HepG2 (cell line): ENCODE measurements around the gene UROD. TPM values are rescaled to one million over a fixed set of nuclear protein-coding genes. Genes with fewer than 3 reads are reported as not detected.

Experiments used
- AGO2 ChIP-seq: fragments of 200-400 bp; formaldehyde crosslinking; optimal IDR thresholded peaks from 2 replicates; pipeline ENCODE3; 2017; ENCODE audit warnings: mild to moderate bottlenecking, low read depth, low read length, moderate library complexity
- EZH2 ChIP-seq: conservative IDR thresholded peaks from 2 replicates; pipeline ENCODE4 v1.6.1; 2012; ENCODE audit warnings: mild to moderate bottlenecking, low read depth, low read length, moderate library complexity
- FOXJ3 ChIP-seq: sonication (generic); formaldehyde crosslinking; IDR thresholded peaks from 2 replicates; pipeline ENCODE4 v1.4.0; 2020; ENCODE audit warnings: missing genetic modification reagents, mild to moderate bottlenecking, borderline replicate concordance
- KAT8 ChIP-seq: IDR thresholded peaks from 2 replicates; pipeline ENCODE4 v1.6.1; 2016; ENCODE audit warnings: missing genetic modification reagents, missing compliant biosample characterization
- MED8 ChIP-seq: sonication (generic); formaldehyde crosslinking; IDR thresholded peaks from 2 replicates; pipeline ENCODE4 v1.8.1; 2023; ENCODE audit warnings: mild to moderate bottlenecking, missing genetic modification reagents; ENCODE audit not compliant: insufficient replicate concordance
- MEIS1 ChIP-seq: sonication (generic); formaldehyde crosslinking; IDR thresholded peaks from 2 replicates; pipeline ENCODE4 v1.9.0; 2021; ENCODE audit warnings: mild to moderate bottlenecking, missing genetic modification reagents, moderate library complexity, borderline replicate concordance
- NAIF1 ChIP-seq: sonication (generic); formaldehyde crosslinking; IDR thresholded peaks from 2 replicates; pipeline ENCODE4 v1.5.0; 2020; ENCODE audit warnings: mild to moderate bottlenecking, missing genetic modification reagents, borderline replicate concordance
- NFE2L2 ChIP-seq: fragments of 150-350 bp; IDR thresholded peaks from 2 replicates; pipeline ENCODE4 v1.6.1; 2014; ENCODE audit warnings: low read length
- NFYC ChIP-seq: IDR thresholded peaks from 2 replicates; pipeline ENCODE4 v1.6.1; 2016; ENCODE audit warnings: missing genetic modification reagents, missing compliant biosample characterization
- NR3C1 ChIP-seq: sonication (generic); formaldehyde crosslinking; IDR thresholded peaks from 2 replicates; pipeline ENCODE4 v1.4.0; 2020; ENCODE audit warnings: missing genetic modification reagents
- SNRNP70 ChIP-seq: fragments of 200-400 bp; formaldehyde crosslinking; IDR thresholded peaks from 2 replicates; pipeline ENCODE4 v1.6.1; 2017; ENCODE audit warnings: mild to moderate bottlenecking, low read depth, low read length, moderate library complexity
- TAF1 ChIP-seq: sonication (generic); formaldehyde crosslinking; IDR thresholded peaks from 2 replicates; pipeline ENCODE4 v1.4.0; 2020; ENCODE audit warnings: missing genetic modification reagents
- TSC22D2 ChIP-seq: sonication (generic); formaldehyde crosslinking; IDR thresholded peaks from 2 replicates; pipeline ENCODE4 v1.5.1; 2020; ENCODE audit warnings: missing genetic modification reagents, mild to moderate bottlenecking, borderline replicate concordance
- ZKSCAN8 ChIP-seq: IDR thresholded peaks from 2 replicates; pipeline ENCODE4 v1.6.1; 2016; ENCODE audit warnings: borderline replicate concordance, missing genetic modification reagents, missing compliant biosample characterization
- ZMYM4 ChIP-seq: sonication (generic); formaldehyde crosslinking; IDR thresholded peaks from 2 replicates; pipeline ENCODE4 v1.8.1; 2023; ENCODE audit warnings: mild to moderate bottlenecking, missing genetic modification reagents
- ZNF235 ChIP-seq: sonication (generic); formaldehyde crosslinking; IDR thresholded peaks from 2 replicates; pipeline ENCODE4 v1.8.1; 2023; ENCODE audit warnings: mild to moderate bottlenecking, missing genetic modification reagents, borderline replicate concordance
- ZNF432 ChIP-seq: sonication (generic); formaldehyde crosslinking; IDR thresholded peaks from 2 replicates; pipeline ENCODE4 v1.5.0; 2020; ENCODE audit warnings: missing genetic modification reagents, mild to moderate bottlenecking, borderline replicate concordance
- ZNF441 ChIP-seq: sonication (generic); formaldehyde crosslinking; IDR thresholded peaks from 2 replicates; pipeline ENCODE4 v1.7.0; 2021; ENCODE audit warnings: missing genetic modification reagents, borderline replicate concordance
- ZNF460 ChIP-seq: sonication (generic); formaldehyde crosslinking; IDR thresholded peaks from 2 replicates; pipeline ENCODE4 v1.5.1; 2020; ENCODE audit warnings: missing genetic modification reagents, mild to moderate bottlenecking, borderline replicate concordance
- ZNF572 ChIP-seq: sonication (generic); formaldehyde crosslinking; IDR thresholded peaks from 2 replicates; pipeline ENCODE4 v1.5.1; 2020; ENCODE audit warnings: mild to moderate bottlenecking, missing genetic modification reagents
- ZNF660 ChIP-seq: sonication (generic); formaldehyde crosslinking; IDR thresholded peaks from 2 replicates; pipeline ENCODE4 v1.5.1; 2020; ENCODE audit warnings: mild to moderate bottlenecking, low read depth, missing genetic modification reagents, borderline replicate concordance
- ZNF713 ChIP-seq: sonication (generic); formaldehyde crosslinking; IDR thresholded peaks from 2 replicates; pipeline ENCODE4 v1.4.0; 2020; ENCODE audit warnings: mild to moderate bottlenecking, missing genetic modification reagents
- ZNF773 ChIP-seq: sonication (generic); formaldehyde crosslinking; IDR thresholded peaks from 2 replicates; pipeline ENCODE4 v1.4.0; 2020; ENCODE audit warnings: missing genetic modification reagents, borderline replicate concordance
- ZNF883 ChIP-seq: sonication (generic); formaldehyde crosslinking; IDR thresholded peaks from 2 replicates; pipeline ENCODE4 v1.5.1; 2020; ENCODE audit warnings: mild to moderate bottlenecking, missing genetic modification reagents; ENCODE audit errors: not compliant biosample characterization
- ZSCAN22 ChIP-seq: sonication (generic); formaldehyde crosslinking; IDR thresholded peaks from 2 replicates; pipeline ENCODE4 v1.4.0; 2020; ENCODE audit warnings: mild to moderate bottlenecking, missing genetic modification reagents
- polyA plus RNA-seq, 8 experiments: library from polyadenylated mRNA; depleted of rRNA in 3 of 8; stranded (reverse) in 7 of 8; unstranded in 1 of 8; fragments of >200 nt; fragmentation: Illumina TruSeq in 4 of 8; extraction: Trizol in 4 of 8; gene quantifications; 2 replicates each; pipeline versions ENCODE4 v1.2.1 to v1.2.3, GENCODE V29; 2011 to 2016; ENCODE audit warnings: low read depth in 4 of 8, missing spikeins in 1 of 8, mixed read lengths in 1 of 8; ENCODE audit not compliant: insufficient read depth in 1 of 8
- total RNA-seq, 5 experiments: library from RNA; depleted of rRNA; stranded (reverse); fragments of >200 nt; fragmentation: Illumina TruSeq; extraction: Trizol; gene quantifications; 2 replicates each; pipeline ENCODE4 v1.2.3, GENCODE V29; 2016; ENCODE audit warnings: low read depth in 1 of 5
- TF ChIP-seq, protein P1 (sequence below): IDR thresholded peaks from 2 replicates; pipeline ENCODE4 v1.4.0; 2020; ENCODE audit warnings: mild to moderate bottlenecking, missing genetic modification reagents
- TF ChIP-seq, protein P2 (sequence below): sonication (generic); formaldehyde crosslinking; IDR thresholded peaks from 2 replicates; pipeline ENCODE4 v1.5.0; 2020; ENCODE audit warnings: missing genetic modification reagents

UROD gene
- total and polyA plus RNA-seq, 2 of the 13 experiments (the other 11 are each of a cell fraction or from before 2014, with no cell fraction given), result 162 to 171 TPM

DNA sequence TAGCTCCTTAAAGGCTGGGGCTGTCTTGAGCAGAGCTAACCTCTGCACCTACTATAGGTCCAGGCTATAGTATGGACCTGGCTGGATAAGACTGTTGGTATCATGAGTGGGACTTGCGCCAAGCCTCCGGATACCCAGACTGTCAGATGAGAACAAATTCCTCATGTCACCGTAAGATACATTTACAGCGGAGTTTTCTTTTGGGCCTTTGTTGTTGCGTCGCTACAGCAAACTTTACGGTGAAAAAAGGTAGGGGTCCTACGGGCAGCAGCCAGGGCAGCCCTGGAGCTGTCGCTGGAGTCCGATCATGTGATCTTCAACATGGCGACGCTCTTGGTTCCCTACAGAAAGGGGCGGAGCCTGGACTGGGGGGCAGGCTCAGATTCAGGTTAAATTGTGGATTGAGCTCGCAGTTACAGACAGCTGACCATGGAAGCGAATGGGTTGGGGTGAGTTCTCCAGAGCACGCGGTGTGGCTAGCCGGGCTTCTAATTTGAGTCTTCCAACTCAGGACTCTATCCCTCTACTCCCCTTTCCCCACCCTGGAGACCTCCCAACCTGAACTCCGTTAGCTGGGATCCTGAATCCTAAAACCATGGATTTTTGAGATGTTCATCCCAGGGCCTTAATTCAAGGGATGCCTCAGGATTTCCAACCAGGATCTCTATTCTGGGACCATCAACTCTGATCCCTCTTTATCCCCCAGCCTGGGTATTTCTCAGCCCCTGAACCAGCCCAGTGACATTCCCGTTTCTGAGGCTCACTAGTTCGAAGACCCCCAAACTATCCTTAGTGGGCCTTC is at the start of gene UROD (continued):
- TF ChIP-seq MED8 (CRISPR knock-in tag) (no peak), EZH2 (no peak), FOXJ3 (CRISPR knock-in tag) (no peak), TAF1 (CRISPR knock-in tag) (peak; percentile 66), SNRNP70 (no peak), NAIF1 (CRISPR knock-in tag) (0 out of 2 replicates have a peak, but pooled peaks have one; percentile 66), NFYC (CRISPR knock-in tag) (no peak; the same call in 1 of the 2 replicates), ZNF660 (CRISPR knock-in tag) (no peak), ZNF441 (CRISPR knock-in tag) (no peak), MEIS1 (CRISPR knock-in tag) (no peak), ZNF572 (no peak), KAT8 (CRISPR knock-in tag) (peak; percentile 100), ZNF883 (CRISPR knock-in tag) (no peak), AGO2 (no peak), TSC22D2 (CRISPR knock-in tag) (no peak), ZMYM4 (CRISPR knock-in tag) (peak; percentile 71), ZNF432 (CRISPR knock-in tag) (no peak), NR3C1 (CRISPR knock-in tag) (no peak), ZNF235 (CRISPR knock-in tag) (no peak), ZNF460 (no peak), ZNF773 (no peak), ZKSCAN8 (CRISPR knock-in tag) (no peak), ZNF713 (CRISPR knock-in tag) (no peak), ZSCAN22 (no peak), NFE2L2 (no peak)
- TF ChIP-seq, protein P1, sequence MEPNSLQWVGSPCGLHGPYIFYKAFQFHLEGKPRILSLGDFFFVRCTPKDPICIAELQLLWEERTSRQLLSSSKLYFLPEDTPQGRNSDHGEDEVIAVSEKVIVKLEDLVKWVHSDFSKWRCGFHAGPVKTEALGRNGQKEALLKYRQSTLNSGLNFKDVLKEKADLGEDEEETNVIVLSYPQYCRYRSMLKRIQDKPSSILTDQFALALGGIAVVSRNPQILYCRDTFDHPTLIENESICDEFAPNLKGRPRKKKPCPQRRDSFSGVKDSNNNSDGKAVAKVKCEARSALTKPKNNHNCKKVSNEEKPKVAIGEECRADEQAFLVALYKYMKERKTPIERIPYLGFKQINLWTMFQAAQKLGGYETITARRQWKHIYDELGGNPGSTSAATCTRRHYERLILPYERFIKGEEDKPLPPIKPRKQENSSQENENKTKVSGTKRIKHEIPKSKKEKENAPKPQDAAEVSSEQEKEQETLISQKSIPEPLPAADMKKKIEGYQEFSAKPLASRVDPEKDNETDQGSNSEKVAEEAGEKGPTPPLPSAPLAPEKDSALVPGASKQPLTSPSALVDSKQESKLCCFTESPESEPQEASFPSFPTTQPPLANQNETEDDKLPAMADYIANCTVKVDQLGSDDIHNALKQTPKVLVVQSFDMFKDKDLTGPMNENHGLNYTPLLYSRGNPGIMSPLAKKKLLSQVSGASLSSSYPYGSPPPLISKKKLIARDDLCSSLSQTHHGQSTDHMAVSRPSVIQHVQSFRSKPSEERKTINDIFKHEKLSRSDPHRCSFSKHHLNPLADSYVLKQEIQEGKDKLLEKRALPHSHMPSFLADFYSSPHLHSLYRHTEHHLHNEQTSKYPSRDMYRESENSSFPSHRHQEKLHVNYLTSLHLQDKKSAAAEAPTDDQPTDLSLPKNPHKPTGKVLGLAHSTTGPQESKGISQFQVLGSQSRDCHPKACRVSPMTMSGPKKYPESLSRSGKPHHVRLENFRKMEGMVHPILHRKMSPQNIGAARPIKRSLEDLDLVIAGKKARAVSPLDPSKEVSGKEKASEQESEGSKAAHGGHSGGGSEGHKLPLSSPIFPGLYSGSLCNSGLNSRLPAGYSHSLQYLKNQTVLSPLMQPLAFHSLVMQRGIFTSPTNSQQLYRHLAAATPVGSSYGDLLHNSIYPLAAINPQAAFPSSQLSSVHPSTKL, result peak; percentile 30; the same call in 1 of the 2 replicates
- TF ChIP-seq, protein P2, sequence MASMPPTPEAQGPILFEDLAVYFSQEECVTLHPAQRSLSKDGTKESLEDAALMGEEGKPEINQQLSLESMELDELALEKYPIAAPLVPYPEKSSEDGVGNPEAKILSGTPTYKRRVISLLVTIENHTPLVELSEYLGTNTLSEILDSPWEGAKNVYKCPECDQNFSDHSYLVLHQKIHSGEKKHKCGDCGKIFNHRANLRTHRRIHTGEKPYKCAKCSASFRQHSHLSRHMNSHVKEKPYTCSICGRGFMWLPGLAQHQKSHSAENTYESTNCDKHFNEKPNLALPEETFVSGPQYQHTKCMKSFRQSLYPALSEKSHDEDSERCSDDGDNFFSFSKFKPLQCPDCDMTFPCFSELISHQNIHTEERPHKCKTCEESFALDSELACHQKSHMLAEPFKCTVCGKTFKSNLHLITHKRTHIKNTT, result no peak
